Activated CD4-positive, alpha-beta T cell treated with anti-CD3 and anti-CD28 coated beads, Interleukin-2, amount 50 U/mL, for 16 hours (primary cell): Measurements from ENCODE around the gene RELT.
"Not testable (repeated sequence)": the region's sequence is repeated elsewhere in the genome, so short reads cannot be mapped to it uniquely, and the experiment has no call there.

Experiments used
- DNase-seq: peaks from one replicate; pipeline ENCODE4 v3.0.0-alpha.2; 2020

RELT gene

DNA sequence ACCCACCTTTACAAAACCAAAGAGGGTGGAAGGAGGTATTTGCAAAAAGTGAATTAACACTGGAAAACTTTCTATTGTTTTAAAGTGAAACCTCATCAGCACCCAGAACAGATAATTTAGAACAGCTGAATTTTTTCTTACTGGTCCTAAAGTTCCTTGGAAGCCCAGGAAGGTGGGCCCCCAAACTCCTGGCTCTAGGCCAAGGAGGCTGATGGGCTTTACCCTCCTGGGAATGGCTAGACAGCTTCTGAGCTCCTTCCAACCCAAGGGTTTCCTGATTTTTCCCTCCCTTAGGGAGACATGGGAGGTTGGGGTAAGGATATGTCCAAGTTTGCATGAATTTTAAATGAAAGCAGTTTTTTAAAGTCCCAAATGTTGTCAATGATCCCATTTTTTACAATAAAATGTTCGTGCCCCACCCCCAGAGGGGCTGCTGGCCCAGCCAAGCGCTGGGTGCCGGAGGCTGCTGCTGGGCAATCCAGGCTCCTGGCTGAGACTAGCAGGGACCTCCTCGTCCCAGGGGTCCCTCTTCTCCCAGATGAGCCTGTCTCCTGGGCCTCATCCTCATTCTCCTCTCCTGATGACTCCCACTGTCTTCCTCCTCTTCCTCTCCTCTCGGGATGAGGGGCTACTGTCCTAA, 28.4 kb downstream of the RELT start:
- DNase-seq, result no peak

DNA sequence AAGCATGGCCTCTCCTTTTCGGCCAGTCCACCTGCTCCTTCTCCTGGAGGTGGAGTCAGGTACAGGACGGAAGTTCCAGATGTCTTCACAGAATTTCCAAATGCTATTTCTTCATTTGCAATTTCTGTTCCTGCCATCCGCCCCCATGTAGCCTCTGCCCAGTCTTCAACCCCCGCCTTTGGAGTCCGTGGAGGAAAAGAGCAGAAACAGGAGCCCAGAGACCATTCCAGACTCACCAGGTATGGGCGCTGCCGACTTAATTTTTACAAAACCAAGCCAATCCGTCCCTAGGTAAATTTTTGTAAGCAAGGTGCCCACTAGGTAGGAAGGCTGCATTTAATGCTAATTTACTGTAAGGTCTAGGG, 28.9 kb downstream of the RELT start:
- DNase-seq, result no peak

DNA sequence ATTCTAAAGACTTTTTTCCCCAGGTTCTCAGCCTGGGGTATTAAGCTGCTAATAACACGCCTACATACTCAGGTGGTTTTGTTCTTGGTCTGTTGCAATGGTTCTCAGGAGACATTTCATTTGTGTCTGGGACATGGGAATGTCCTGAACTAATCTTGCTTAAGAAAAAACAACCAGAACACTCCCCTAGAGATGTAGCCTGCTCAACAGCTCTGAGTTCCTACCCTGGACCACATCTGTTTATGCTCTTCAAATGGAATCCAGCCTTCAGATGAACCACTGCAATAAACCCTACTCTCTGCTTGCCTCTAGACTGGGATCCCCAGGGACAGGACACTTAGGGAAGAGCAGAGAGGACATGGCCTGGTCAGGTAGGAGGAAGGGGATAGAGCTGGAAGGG, 29.9 kb downstream of the RELT start:
- DNase-seq, result no peak

DNA sequence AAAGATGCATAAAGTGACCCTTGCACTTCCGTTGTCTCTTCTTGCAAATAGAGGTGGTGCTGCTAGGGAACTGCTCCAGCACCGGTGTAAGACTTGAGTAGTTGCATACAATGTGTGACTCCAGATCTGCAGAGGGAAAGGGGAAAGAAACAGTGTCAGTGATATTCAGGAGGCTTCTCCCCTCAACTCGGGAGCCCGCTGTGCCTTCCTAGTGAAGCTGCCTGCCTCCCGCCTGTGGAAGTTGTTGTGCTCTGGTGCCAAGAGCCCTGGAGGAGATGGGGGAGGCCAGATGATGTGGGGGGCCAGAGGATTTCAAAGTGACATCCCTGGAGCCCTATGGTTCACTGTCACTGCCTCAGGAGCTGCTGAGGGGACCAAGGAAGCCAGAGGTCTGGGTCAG, 30.4 kb downstream of the RELT start:
- no peak for DNase-seq

DNA sequence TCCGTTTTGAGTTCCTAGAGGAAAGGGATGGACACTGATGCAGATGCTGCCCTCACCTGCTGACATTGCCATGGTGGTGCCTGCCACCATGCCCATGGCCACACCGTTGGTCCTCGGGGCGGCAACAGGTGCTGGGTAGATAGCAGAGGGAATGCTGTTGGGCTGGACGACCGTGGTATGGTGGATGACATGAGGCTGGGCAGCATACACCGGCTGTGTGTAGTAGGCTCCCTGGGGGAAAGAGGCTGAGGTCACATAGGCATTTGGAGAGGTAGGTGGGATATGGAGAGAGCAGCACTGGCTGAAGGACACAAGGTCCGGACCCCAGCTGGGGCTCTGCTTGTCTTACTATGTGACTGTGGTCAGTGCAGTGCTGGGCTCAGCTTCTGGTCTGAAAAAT, 33.2 kb downstream of the RELT start:
- DNase-seq, result no peak

DNA sequence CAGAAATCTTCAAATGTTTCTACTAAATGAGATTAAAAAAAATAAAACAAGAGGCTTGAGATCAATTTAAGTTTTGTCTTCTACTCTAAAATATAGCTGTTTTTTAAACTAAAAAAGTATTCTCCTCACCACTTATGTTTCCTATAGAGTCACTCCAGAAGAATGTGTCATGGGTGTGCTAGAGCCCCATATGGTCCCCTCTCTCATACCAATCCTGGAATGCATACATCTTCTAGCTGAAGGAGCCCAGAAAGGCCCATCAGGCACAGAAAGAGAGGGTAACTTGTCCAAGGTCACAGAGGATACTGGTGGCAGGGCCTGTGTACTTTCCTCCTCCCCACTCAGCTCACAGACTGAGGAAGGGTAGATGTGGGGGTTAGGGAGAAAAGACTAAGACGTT, 34.4 kb downstream of the RELT start:
- no peak for DNase-seq

DNA sequence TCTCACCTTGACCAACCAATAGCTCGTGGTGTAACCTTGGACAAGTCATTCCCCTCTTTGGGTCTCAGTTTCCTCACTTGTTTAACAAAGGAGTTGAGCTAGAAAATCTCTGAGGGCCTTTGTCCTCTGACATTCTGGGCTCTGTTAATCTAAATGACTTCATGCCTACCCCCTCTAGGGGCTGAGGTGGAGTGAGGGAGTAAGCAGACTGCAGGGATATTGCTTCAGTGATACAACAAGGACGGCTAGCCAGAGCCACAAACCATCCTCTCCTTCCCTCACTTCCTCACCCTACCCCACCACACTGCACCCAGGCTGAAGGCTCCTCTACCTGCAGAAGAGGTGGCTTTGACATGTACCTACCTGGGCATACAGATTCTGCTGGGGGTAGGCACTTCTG, 34.8 kb downstream of the RELT start:
- no peak for DNase-seq

DNA sequence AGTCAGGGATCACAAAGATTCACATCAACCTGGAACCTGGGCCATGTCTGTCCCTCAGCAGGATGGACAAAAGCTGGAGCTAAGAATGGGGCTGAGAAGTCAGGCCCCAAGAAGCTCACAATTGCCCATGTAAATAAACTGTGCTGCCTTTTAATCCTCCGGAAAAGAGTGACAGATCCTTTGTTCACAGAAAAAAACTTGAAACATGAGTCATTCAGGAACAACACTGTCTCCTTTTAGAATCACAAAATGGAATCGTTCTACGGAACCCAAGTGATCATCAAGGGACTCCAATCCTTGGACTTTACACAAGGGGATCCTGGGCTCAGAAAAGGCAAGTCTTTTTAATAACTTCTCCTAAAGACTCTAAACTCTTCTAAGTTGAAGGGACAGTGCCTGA, 36.1 kb downstream of the RELT start:
- DNase-seq, result no peak

DNA sequence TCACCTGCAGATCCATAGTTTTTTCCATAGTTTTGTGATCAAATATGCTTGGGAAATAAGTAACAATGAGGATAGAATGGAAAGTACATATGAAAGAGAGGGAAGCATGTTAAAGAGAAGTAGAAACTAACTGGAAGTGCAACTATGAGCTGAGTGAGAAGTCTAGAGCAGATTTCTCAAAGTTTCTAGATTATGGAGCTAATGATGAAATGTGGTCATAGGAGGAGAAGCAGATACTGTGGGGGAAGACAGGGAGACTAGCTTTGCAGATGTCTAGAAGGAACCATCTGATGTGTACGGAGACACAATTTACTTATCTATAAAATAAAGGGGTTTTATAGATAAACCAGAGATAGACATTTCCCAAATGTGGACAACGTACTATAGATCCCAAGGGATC, 37.1 kb downstream of the RELT start:
- DNase-seq, result no peak

DNA sequence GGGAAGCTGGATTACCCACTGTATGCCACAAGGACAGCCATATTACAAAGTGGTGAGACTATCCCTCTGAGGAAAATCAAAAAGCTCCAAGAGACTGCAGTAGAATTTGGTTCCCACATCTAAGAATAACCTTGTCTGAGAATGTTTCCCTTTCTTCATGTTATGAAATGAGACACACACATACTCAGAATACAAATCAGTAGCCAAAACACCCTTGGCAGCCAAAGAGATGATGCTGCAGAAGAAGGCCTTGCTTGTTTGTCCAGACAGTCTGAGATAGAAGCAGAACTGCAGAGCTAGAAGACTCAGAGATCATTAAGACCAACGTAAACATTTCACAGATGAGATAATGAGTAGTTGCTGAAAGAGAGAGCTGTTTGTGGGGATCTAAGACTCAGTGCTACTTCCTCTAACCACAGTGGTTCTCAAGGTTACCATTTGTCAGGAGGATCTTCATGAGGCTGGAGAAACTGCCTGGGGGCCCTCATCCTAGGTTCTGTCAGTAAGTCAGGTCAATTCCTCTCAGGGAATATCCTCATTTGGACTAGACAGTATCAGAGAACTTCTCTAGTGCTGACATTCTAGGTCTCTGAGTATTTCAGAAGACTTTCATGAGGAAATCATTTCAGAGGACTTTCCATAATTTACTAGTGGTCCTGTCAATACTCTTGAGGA, 38.9 kb downstream of the RELT start:
- peak; percentile 15 for DNase-seq

DNA sequence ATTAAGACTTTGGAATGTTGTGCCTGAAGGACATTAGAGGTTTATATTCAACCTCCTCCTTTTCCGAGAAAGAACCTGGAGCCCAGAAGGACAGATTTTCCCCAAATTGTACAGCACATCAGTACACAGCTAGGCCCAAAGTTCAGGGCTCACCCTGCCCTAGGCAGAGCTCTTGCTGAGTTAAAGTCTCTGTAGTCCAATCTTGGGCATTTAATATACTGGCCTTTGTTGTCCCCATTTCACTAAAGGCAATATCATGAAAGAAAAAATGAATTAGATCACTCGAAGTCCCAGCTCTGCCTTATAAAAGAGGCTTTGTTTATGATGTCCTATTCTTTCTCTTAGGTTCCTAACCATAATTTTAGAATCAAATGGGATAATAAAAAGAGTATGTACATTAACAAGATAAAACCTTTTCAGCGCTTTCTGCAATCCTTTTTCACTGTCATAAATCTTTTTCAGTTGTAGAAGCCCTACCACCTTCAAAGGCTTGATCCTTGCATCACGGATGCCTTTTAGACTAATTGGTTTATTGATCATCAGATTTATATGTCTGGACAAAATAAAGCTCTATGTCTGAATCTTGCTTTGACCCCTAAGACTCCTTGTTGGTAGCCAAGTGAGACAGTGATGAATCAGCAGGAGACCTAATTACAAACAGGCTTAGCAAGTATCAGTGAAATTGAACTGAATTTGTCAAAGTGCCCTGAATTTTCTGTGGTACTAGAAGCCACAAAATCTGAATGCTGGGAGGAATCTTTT, 39.8 kb downstream of the RELT start:
- no peak for DNase-seq

DNA sequence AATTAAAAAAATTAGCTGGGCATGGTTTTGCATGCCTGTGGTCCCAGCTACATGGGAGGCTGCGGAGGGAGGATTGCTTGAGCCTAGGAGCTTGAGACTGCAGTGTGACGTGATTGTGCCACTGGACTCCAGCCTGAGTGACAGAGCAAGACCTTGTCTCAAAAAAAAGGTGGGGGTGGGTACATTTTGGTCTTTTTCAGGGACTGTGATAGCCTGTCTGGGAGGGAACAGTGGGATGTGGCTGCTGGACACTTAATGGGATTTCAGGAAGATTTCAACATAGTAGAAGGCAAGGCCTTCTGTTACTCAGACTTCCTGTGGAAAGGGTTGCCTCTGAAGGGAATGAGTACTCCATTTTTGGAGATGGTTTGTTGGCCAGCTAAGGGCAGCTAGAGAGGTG, 40.6 kb downstream of the RELT start:
- DNase-seq, result no peak

DNA sequence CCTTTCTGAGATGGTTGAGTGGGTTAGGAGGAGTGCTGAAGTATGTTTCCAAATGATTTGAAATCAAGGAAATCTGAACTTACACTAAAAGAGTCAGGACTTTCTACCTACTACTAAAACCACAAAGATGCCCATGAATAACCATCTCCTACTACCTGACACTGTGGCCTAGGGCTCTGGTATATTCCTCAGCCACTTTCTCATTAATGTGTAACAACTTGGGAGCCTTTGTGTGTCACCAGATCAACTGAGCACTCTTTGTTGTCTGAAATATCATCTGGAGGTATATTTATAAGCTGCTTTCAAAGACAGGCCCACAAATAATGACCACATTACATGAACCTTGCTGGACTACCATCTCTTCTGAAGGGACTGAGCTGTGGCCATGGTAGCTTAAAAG, 43.9 kb downstream of the RELT start:
- no peak for DNase-seq

DNA sequence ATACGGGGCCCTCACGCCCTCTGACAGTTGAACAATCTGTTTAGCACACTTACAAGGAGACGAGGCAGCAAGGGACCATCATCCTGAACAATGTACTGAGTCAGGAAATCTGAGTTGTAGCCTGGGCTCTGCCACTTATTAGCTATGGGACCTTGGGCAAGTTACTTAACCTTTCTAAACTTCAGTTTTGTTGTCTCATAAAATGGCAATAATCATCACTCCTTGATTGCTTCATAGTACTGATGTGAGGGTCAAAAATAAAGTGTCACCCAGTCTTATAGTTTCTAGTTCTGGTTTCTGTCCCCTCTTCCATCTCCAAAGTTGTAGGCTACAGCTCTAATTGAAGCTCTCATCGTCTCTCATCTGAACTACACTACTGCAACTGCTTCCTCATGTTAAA, 46.7 kb downstream of the RELT start:
- no peak for DNase-seq

DNA sequence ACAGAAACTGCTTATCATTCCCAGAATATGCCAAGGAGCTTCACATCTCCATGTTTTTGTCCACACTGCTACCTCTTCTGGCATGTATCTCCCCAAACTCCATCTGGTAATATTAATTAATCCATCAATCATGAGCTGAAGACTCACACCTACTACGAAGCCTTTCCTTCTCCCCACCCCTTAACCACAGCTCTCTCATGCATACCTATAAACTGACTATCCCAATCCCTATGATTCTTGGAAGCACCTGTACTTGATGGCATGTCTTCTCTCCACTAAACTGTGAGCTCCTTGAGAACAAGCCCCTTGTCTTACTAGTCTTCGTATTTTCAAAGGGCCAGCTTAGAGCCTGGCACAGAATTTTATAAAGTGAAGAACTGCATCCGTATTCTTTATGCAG, 47.3 kb downstream of the RELT start:
- DNase-seq, result no peak

DNA sequence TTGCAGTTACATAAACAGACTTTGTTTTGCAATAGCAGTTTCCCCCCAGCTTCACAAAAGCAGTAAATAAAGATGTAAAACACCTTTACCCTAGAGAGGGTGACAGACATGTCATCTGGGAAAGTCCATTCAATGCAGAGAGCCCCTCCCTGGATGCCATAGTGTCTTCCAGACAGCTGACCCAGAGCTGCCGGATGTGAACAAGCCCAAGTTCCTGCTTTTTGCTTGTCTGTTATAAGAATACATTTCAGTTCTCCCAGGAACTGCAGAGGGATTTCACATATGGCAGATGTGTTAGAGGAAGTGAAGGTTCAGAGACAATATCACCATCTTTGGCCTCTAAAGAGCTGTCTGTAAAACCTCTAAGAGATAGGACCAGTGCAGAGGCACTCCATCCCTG, 48.9 kb downstream of the RELT start:
- DNase-seq, result no peak

DNA sequence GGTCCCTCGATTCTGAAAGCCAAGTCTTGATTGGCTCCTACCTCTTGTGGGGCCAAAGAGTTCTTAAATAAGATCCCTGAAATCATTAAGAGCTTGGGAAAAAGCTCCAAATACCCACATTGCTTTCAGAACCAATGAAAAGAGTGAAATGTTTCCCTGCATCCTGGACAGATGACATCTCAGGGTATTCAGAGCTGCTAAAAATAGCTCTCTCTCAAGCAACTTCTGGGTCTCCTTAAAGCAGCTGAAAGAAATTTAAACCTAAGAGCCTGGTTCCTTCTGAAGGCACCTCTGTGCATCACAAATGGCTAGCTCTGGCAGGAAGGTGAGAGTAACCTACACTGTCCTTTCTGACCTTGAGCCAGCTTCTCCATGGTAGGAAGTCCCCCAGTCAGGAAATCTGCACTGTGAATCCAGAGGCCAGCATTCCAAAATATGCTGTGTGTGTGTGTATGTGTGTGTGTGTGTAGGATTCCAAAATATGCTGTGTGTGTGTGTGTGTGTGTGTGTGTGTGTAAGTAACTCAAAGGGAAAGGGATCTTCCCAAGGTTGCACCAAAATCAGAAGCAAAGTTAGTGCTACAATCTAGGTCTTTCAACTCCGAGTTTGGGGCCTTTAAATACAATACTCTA, 50.1 kb downstream of the RELT start:
- DNase-seq, result no peak

DNA sequence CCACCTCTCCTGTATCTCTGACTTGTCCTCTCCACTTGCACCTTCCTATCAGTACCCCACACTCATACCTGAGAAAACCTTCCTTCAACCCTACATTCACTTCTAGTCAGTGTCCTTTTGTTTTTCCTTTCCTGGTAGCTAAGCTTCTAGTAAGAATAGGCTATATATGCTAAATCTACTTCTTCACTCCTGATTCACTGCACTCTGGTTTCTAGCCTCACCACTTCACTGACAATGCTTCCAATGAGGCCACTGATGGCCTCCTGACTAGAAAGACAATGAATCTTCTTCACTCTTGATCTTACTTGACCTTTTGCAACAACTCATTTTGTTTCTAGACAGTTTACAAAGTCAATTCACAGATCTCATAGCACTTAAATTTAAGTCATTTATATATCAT, 52.0 kb downstream of the RELT start:
- DNase-seq, result no peak

DNA sequence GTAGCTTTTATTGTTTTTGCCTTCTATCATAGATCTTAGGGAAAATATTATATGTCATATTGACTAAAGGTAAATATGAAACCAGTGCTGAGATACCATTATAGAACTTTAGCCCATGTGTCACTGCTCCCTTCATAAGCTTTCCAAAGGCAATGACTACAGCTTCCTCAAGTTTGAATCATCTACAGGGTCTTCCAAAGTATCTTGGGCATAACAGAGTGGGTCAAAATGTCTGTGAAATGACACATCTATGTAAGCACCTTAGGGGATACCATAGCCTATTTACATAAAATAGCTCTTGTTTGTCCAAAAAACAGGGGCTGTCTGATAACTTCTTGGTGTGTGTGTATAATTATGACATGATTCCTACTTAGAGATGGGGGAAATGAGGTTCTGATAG, 52.5 kb downstream of the RELT start:
- no peak for DNase-seq

DNA sequence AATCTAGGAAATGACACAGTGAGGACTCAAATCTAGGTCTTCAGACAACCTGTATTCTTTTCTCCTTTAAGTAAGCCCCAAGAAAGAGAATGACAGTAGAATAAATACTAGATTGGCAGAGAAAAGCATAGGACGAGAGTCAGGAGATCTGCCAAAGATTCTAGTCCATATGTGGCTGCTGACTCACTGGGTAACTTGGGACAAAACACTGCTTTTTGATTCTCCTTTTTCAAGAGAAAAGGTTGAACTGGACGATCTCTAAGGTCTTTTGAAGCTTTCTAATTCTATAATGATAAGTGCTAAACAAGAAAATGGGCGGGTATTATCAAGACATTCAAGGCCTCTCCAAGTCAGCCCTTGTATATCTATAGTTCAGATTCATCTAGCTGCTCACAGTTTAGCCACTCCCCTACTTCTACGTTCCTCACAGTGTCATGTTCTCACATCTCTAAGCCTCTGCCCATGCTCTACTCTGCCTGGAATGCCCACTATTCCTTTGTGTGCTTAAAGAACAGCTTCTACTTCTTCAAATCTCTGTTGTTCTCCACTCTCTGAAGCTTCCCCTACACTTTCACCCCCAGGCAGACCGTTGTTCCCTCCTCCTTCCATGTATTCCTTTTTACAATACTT, 53.0 kb downstream of the RELT start:
- no peak for DNase-seq

DNA sequence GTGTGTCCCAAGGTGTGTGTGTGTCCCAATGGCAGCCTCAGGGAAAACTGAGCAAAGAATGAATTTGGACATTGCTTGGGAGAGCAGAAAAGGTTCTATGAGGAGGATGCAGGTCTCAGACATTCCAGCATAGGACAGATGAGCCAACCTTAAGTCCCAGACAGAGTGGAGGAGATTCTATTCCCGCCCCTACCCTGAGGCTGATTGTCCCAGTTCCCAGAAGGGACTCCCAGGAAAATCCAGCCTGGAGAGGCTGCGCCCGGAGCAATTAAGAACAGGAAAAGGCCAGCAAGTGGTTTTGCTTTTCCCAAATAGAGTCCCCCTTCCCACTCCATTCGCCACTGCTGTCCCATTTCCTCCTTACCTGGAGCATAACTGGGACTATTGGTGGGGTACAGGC, 54.1 kb downstream of the RELT start:
- DNase-seq, result no peak

DNA sequence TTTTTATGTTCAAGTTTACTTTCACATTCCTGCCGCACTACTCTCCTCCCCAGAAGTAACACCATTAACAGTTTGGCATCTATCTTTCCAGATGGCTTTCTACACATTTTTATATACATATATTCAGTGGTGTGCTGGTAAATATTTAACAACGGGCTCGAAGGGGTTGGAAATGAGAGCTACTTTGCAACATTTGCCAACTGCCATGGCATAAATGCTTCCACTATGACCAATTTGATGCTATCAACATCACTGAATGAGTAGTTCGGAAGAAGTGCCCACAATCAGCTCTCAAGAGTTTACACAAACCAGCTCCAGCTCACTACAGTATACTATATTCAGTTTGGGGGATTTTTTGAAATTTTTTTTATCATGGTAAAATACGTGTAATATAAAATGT, 55.2 kb downstream of the RELT start:
- peak; percentile 59 for DNase-seq

DNA sequence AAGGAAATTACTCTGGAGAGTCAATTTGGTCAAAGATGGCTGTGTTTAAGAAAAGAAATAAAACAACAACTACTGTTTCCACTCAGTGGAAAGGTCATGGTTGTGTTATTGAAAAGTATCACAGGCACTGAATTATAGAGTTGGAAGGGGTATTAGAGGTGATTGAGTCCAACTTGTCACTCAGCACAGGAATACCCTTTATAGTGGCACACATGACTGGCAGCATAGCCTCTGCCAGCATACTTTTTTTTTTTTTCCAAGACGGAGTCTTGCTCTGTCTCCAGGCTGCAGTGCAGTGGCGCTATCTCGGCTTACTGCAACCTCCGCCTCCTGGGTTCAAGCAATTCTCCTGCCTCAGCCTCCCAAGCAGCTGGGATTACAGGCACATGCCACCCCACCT, 60.7 kb downstream of the RELT start:
- DNase-seq, result not testable (repeated sequence)
